Ishikawa (cell line): ENCODE measurements around the gene PLCB1.

ENCODE experiments used
- CEBPB ChIP-seq: IDR thresholded peaks from 2 replicates; pipeline ENCODE4 v1.6.1; 2012
- CREB1 ChIP-seq: IDR thresholded peaks from 2 replicates; pipeline ENCODE4 v1.6.1; 2012; ENCODE audit warnings: low read depth
- EGR1 ChIP-seq: IDR thresholded peaks from 2 replicates; pipeline ENCODE4 v1.6.1; 2012
- EP300 ChIP-seq: IDR thresholded peaks from 2 replicates; pipeline ENCODE4 v1.6.1; 2012; ENCODE audit warnings: borderline replicate concordance
- FOXM1 ChIP-seq: IDR thresholded peaks from 2 replicates; pipeline ENCODE4 v1.6.1; 2012; ENCODE audit warnings: low read depth, borderline replicate concordance
- MAX ChIP-seq: IDR thresholded peaks from 2 replicates; pipeline ENCODE4 v1.6.1; 2012
- NFIC ChIP-seq: IDR thresholded peaks from 2 replicates; pipeline ENCODE4 v1.6.1; 2012
- RAD21 ChIP-seq: IDR thresholded peaks from 2 replicates; pipeline ENCODE4 v1.6.1; 2012; ENCODE audit warnings: low read depth
- TAF1 ChIP-seq: IDR thresholded peaks from 2 replicates; pipeline ENCODE4 v1.6.1; 2012; ENCODE audit warnings: low read depth, mild to moderate bottlenecking
- TCF12 ChIP-seq: IDR thresholded peaks from 2 replicates; pipeline ENCODE4 v1.6.1; 2012; ENCODE audit warnings: low read depth
- TEAD4 ChIP-seq: IDR thresholded peaks from 2 replicates; pipeline ENCODE4 v1.6.1; 2012
- USF1 ChIP-seq: IDR thresholded peaks from 2 replicates; pipeline ENCODE4 v1.6.1; 2012
- YY1 ChIP-seq: IDR thresholded peaks from 2 replicates; pipeline ENCODE4 v1.6.1; 2012; ENCODE audit warnings: low read depth
- ZBTB7A ChIP-seq: IDR thresholded peaks from 2 replicates; pipeline ENCODE4 v1.6.1; 2012; ENCODE audit warnings: low read depth
- TF ChIP-seq, protein P1 (sequence below): IDR thresholded peaks from 2 replicates; pipeline ENCODE4 v1.6.1; 2012; ENCODE audit warnings: low read depth, mild to moderate bottlenecking

PLCB1 gene

GRCh38 chr20:8646033-8646441 lies 514.0 kb downstream of the PLCB1 start:
- TF ChIP-seq USF1 (no peak), FOXM1 (no peak), CEBPB (no peak), TAF1 (no peak), MAX (no peak), ZBTB7A (no peak), YY1 (no peak), EGR1 (no peak), EP300 (no peak), TEAD4 (no peak), TCF12 (no peak), RAD21 (no peak), NFIC (no peak), CREB1 (no peak)
- TF ChIP-seq, protein P1, sequence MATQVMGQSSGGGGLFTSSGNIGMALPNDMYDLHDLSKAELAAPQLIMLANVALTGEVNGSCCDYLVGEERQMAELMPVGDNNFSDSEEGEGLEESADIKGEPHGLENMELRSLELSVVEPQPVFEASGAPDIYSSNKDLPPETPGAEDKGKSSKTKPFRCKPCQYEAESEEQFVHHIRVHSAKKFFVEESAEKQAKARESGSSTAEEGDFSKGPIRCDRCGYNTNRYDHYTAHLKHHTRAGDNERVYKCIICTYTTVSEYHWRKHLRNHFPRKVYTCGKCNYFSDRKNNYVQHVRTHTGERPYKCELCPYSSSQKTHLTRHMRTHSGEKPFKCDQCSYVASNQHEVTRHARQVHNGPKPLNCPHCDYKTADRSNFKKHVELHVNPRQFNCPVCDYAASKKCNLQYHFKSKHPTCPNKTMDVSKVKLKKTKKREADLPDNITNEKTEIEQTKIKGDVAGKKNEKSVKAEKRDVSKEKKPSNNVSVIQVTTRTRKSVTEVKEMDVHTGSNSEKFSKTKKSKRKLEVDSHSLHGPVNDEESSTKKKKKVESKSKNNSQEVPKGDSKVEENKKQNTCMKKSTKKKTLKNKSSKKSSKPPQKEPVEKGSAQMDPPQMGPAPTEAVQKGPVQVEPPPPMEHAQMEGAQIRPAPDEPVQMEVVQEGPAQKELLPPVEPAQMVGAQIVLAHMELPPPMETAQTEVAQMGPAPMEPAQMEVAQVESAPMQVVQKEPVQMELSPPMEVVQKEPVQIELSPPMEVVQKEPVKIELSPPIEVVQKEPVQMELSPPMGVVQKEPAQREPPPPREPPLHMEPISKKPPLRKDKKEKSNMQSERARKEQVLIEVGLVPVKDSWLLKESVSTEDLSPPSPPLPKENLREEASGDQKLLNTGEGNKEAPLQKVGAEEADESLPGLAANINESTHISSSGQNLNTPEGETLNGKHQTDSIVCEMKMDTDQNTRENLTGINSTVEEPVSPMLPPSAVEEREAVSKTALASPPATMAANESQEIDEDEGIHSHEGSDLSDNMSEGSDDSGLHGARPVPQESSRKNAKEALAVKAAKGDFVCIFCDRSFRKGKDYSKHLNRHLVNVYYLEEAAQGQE = no peak

DNA sequence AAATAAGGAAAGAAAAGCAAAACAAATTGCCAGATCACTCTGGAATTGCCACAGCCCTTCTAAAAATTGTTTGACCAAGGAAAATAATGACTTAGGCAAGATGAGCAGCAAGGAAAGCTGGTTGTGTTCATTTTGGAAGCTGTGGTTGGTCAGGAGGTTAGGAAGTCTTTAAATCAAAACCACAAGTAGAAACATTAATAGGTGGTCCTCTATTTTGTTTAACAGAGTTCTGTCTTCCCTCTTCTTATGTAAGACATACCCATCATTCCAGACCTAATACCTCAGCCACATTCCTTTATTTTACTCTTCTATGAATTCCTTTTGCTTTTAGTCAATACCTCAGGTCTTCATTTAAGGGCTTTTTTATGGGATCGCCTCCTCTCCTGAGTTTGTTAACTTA lies 514.6 kb downstream of the PLCB1 start:
- no peak for TF ChIP-seq EP300
- no peak for TF ChIP-seq CREB1
- TF ChIP-seq, protein P1 = no peak
- TF ChIP-seq ZBTB7A = no peak
- TF ChIP-seq USF1 = no peak
- no peak for TF ChIP-seq MAX
- no peak for TF ChIP-seq CEBPB
- TF ChIP-seq TEAD4 = no peak
- TF ChIP-seq FOXM1 = no peak
- no peak for TF ChIP-seq TCF12
- TF ChIP-seq RAD21 = no peak
- no peak for TF ChIP-seq NFIC
- TF ChIP-seq YY1 = no peak
- TF ChIP-seq TAF1 = no peak
- TF ChIP-seq EGR1 = no peak

GRCh38 chr20:8647961-8648441 lies 515.9 kb downstream of the PLCB1 start:
- TF ChIP-seq YY1 = no peak
- TF ChIP-seq ZBTB7A = no peak
- TF ChIP-seq, protein P1 = no peak
- no peak for TF ChIP-seq TCF12
- no peak for TF ChIP-seq FOXM1
- no peak for TF ChIP-seq CEBPB
- TF ChIP-seq TEAD4 = no peak
- no peak for TF ChIP-seq TAF1
- TF ChIP-seq EGR1 = no peak
- no peak for TF ChIP-seq MAX
- TF ChIP-seq RAD21 = no peak
- no peak for TF ChIP-seq NFIC
- TF ChIP-seq CREB1 = no peak
- TF ChIP-seq USF1 = no peak

- TF ChIP-seq YY1 (no peak), RAD21 (no peak), EP300 (no peak), TAF1 (no peak), ZBTB7A (no peak), CREB1 (no peak), EGR1 (no peak), FOXM1 (no peak), MAX (no peak), NFIC (no peak), USF1 (no peak), TEAD4 (no peak)
- TF ChIP-seq, protein P1 = no peak
These were observed 516.4 kb downstream of the PLCB1 start for GRCh38 chr20:8648466-8648865.
